Endometrial microvascular endothelial cells (primary cell): ENCODE results near the gene ARHGEF2. TPM values are rescaled to one million over a fixed set of nuclear protein-coding genes. Genes with fewer than 3 reads are reported as not detected.

Experiments used
- in situ Hi-C: cut with HindIII; loops from 2 replicates; pipeline ENCODE4 v1.10.0; 2017; ENCODE audit warnings: low sequenced_read_pairs, low pct_unique_long_range_greater_than_20kb; ENCODE audit errors: inconsistent ontology term
- total RNA-seq: library from RNA; depleted of rRNA; stranded (reverse); fragments of >200 nt; gene quantifications from one replicate; pipeline ENCODE4 v1.2.3, GENCODE V29; 2015; ENCODE audit errors: inconsistent ontology term

ARHGEF2 gene
- total RNA-seq, 1 donor from 2014 or later = 76.7 TPM

- in situ Hi-C loops = no loop called here
Measured at GRCh38 chr1:155974208-155975115, 3.9 kb downstream of the ARHGEF2 start.

- in situ Hi-C loops = no loop called here
Measured at GRCh38 chr1:155973723-155974122, 4.6 kb downstream of the ARHGEF2 start.

- in situ Hi-C loops = no loop called here
Measured at GRCh38 chr1:155971910-155972809, 6.2 kb downstream of the ARHGEF2 start.

GRCh38 chr1:155970531-155971167 is 7.7 kb downstream of the ARHGEF2 start:
- in situ Hi-C loops = no loop called here

DNA sequence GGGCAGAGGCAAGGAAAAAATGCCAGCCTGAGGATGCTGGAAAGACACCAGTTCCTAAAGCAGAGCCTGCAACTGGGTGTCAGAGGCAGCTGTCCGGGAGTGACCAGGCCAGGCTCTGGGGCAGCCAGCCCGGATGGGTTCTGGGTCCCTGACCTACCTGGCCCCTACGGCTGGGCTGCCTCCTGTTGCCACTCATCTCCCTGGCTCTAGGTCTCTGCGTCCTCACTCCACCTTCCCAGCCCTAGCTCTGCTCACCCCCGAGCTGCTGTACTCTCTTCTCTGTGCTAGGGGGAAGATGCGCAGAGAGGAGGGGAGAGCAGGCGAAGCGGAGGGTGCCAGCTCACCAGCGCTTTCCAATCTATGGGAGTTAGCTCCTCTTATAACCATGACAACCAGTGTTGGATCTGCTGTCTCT is 9.0 kb downstream of the ARHGEF2 start:
- in situ Hi-C loops = no loop called here

- in situ Hi-C loops = no loop called here
Measured at GRCh38 chr1:155968670-155969069, 9.7 kb downstream of the ARHGEF2 start.

DNA sequence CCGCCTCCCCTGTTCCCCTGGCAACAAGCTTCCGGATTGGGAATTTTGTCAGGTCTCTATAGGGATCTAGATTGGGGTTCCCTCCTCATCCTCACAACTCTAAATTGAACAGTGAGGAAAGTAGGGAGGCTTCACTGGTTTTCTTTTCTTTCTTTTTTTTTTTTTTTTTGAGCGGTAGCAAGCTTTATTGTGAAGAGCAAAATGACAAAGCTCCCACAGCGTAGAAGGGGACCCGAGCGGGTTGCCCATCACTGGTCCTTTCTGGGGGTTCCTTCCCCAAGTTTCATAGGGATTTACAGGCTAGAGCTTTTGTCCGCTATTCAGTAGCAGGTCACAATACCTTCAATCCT is 10.3 kb downstream of the ARHGEF2 start:
- in situ Hi-C loops = no loop called here

DNA sequence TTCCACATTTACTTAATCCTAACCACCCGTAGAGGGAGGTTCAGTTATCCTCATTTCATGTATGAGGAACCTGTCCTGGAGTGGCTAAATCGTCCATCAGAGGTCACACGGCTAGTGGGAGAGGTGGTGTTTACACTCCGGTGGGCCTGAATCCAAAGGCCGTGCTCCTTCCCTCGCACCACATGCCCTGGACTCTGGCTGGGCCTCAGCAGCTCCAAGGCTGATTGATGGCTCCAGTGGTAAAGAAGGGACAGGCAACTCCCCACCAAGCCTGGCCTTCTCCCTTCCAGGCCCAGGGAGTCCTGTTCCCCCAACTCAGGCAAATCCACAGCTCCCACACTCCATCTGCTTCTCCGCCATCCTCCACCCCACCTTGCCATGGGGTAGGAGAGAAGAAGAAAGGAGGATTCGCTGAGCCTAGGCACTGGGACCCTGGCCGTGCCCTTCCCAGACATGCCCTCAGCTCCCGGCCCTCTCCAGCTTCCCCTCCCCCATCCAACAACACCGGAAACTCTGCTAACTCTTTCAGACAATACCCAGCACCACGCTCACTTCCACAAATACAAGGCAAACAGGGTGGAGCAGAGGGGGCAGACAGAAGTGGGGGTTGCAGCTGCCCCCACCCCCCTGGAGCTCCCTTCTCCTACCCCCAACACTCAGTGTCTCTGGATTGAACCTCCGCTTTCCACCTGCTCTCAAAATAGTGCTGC is 10.9 kb downstream of the ARHGEF2 start:
- in situ Hi-C loops = no loop called here

DNA sequence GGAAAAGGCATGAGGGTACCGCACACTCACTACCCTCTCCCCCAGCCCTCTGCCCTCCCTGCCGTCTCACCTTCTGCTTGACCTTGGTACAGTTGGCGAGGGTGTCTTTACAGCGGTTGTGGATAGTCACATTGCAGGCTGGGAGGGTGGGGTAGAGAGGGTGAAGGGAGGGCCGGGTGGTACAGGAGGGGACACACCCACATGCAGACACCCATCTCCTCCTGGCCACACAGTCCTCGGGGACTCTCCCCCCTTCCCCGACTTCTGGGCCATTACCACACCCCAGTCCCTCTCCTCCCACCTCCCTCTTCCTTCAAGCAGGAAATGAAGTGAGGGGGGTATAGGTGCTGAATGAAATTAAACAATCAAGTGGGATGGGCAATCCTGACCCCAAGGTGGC is 11.6 kb downstream of the ARHGEF2 start:
- in situ Hi-C loops = no loop called here

DNA sequence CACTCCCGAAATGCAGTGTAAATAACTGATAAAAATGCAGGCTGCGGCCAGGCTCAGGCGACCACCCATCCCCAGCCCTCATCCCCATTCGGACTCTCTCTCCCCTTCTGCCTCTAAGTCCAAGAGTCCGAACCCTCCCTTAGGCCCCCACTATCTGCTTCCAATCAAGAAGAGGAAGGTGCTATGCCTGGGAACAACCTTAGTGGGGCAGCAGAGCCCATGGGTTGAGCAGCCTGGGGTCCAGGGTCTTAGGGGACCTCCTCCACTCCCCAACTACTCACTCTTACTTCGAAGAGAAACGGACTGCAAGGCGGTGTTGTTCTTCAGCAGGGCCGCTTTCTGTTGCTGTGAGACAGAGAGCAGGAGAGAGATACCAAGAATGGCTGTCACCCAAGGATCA is 12.2 kb downstream of the ARHGEF2 start:
- in situ Hi-C loops = no loop called here

DNA sequence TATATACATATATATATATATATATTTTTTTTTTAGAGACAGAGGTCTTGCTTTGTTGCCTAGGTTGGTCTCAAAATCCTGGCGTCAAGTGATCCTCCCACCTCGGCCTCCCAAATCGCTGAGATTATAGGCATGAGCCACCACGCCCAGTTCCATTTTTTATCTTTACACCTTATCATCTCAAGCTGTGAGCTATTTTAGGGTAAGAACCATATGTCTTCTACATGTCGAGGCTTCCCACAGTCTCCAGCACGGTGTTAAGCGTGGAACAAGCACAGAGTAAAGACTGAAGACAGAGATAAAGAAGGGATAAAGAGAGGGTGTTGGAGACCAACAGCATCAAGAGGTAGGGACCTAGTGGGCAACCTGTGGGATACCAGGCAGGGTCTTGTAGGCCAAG is 14.2 kb downstream of the ARHGEF2 start:
- in situ Hi-C loops = no loop called here

- in situ Hi-C loops = no loop called here
Measured at GRCh38 chr1:155962599-155963211, 15.6 kb downstream of the ARHGEF2 start.

DNA sequence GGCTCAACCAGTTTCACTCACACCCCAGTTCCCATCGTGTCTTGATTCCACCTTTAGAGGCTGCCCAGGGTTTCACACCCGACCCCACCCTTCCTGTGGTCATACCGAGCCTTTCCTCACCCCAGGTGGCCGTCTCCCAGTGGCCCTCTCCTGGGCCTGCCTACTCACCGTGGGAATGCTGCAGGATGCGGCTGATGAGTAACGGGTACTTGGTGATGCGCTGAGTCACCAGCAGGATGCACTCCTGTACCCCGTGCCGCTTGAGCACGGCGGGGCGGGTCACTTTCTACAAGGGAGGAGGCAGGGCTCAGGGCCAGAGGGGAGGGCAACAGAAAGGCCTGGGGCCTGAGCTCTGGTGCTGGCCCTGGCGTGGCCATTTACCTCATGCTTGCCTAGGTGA is 16.4 kb downstream of the ARHGEF2 start:
- in situ Hi-C loops = no loop called here

DNA sequence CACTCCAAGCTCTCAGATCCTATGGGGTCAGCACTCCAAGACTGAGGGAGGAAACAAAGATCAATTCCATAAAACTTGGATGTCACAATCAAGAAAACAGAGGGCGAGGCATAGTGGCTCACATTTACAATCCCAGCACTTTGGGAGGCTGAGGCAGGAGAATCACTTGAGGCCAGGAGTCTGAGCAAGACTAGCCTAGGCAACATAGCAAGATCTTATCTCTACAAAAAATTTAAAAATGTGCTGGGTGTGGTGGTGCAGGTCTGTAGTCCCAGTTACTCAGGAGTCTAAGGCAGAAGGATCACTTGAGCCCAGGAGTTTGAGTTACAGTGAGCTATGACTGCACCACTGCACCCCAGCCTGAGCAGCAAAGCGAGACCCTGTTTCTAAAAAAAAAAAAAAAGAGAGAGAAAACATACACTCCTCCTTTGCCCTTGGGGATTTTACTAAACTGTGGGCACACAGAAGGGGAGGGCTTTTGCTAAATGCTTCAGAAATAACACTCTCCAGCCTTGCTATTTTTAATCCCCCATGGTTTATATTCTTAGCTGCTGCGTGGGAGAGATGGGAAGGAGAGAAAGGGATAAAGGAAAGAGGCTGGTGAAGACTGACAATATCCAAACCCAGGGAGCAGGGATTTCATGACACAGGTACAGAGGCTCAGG is 18.1 kb downstream of the ARHGEF2 start:
- in situ Hi-C loops = no loop called here

DNA sequence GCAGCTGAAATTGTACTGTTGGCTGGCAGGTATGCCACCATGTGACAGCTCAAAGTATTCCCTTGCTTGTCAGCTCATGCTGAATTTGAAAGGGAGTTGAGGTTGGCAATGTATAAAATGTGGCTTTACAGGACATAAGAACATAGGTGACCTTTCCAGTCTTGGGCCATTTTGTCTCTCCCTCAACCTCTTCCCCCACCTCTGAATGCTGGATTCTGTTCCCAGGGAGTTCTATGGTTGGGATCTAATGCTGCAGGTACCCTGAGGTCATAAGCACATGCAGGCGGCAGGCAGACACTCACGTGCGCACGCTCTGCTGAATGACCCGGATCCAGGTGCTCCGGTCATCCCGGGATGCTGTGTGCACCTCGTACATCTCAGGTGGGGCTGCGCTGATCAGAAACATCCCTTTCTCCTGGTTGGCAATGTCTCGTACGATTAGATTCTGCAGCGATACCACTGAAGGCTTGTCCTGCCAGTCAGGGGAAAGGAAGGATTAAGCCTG is 20.9 kb downstream of the ARHGEF2 start:
- in situ Hi-C loops = no loop called here

DNA sequence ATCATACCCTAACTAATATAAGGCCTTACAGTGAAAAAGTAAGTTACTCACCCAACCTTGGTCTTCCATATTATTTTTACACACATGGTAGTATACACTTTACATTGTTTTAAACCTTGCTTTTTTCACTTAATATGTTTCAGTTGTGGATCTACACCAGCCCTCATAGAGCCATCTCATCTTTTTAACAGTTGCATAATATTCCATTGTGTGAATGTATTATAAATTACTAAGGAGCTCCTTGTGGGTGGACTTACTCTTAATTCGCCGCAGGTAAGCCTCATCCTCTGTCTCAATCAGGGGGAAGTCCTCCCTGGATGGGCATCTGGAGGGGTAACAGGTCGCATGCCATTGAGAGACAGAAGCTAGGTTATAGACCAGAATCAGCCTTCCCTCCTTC is 23.7 kb downstream of the ARHGEF2 start:
- in situ Hi-C loops = no loop called here

DNA sequence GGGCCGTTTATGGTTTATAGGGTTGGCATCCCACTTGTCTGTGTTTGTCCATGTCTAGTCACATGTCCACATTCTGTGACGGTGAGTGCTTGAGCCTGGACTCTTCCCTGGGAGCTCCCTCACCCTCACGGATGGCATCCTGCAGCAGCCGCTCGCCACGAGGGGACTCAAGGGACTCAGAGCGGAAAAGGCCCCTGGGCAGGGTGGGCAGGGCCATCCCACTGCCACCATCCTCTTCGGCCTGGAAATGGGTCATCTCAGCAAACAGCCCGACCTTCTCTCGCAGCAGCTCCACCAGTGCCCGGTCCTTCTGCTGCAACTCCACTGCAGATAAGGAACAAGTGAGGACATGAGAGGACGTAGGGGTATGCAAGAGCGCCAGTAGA is 25.8 kb downstream of the ARHGEF2 start:
- in situ Hi-C loops = no loop called here
